ENCODE data around the gene PIGK. TPM values are rescaled to one million over a fixed set of nuclear protein-coding genes. Genes with fewer than 3 reads are reported as not detected.
A peak's percentile ranks its signal among the peaks of the same experiment; 100 is the strongest.

PIGK gene
- total RNA-seq = 10 to 100 TPM in 3 of 4 donors, 1 to 10 TPM in 1; 9.0 to 12.6 (median 11.2) TPM

- Histone ChIP-seq H3K9me3 (no peaks in the 10 kb centered on the region), H3K27me3 (no peaks in the 10 kb centered on the region), H3K36me3 (no peaks in the 10 kb centered on the region), H3K4me1 (peaks cover 10 to 16% of the 10 kb centered on the region in 2 donors), H3K4me3 (peak within 1 kb of the TSS; percentile 77 to 93 (median 88)), H3K27ac (peak within 1 kb of the TSS; percentile 87 to 96 (median 90))
- peak; percentile 73 to 84 for DNase-seq
- intact Hi-C loops (cut with DNase I; ENCODE audit: low total_unique reads) (loop anchor here (5.0 kb wide), 1 partner anchor 463 kb away; the partner anchor contains the start of gene ZZZ3), in situ Hi-C loops (cut with MboI; ENCODE audit: low sequenced_read_pairs in 4 of 4) (no loop called here)
- peak; percentile 94 to 97 for ATAC-seq
- TF ChIP-seq POLR2A (IDR thresholded peaks at IDR 0.05) (no peak), CTCF (IDR thresholded peaks at IDR 0.05 in 4 of 5, conservative IDR thresholded peaks at IDR 0.05 in 1 of 5) (no peak)
These were observed at the start of gene PIGK for GRCh38 chr1:77219166-77219887. Gene PIGK, minus strand, starts transcription at chr1:77219430. Its CDS starts 28 bp downstream, at chr1:77219402.

- in situ Hi-C loops (cut with MboI; ENCODE audit: low sequenced_read_pairs in 4 of 4) = no loop called here
- no peaks in the 10 kb centered on the region for H3K4me1 ChIP-seq
- H3K27ac ChIP-seq = no peak overlapping the region
- intact Hi-C loops (cut with DNase I; ENCODE audit: low total_unique reads) = no loop called here
- ATAC-seq (no peak), DNase-seq (no peak)
- H3K9me3 ChIP-seq = no peaks in the 10 kb centered on the region
- H3K4me3 ChIP-seq = no peak overlapping the region
- H3K36me3 ChIP-seq = no peaks in the 10 kb centered on the region
- TF ChIP-seq POLR2A (IDR thresholded peaks at IDR 0.05) (no peak), CTCF (IDR thresholded peaks at IDR 0.05 in 4 of 5, conservative IDR thresholded peaks at IDR 0.05 in 1 of 5) (no peak)
- no peaks in the 10 kb centered on the region for H3K27me3 ChIP-seq
These were observed 47.8 kb upstream of the PIGK start for GRCh38 chr1:77267035-77267434.

GRCh38 chr1:77265180-77265579 is 46.0 kb upstream of the PIGK start:
- Histone ChIP-seq H3K36me3 (no peaks in the 10 kb centered on the region), H3K9me3 (no peaks in the 10 kb centered on the region), H3K27me3 (no peaks in the 10 kb centered on the region), H3K27ac (no peak overlapping the region), H3K4me1 (no peaks in the 10 kb centered on the region), H3K4me3 (no peak overlapping the region)
- ATAC-seq (no peak), DNase-seq (no peak)
- intact Hi-C loops (cut with DNase I; ENCODE audit: low total_unique reads) = no loop called here
- no peak for TF ChIP-seq CTCF (IDR thresholded peaks at IDR 0.05 in 4 of 5, conservative IDR thresholded peaks at IDR 0.05 in 1 of 5)
- in situ Hi-C loops (cut with MboI; ENCODE audit: low sequenced_read_pairs in 4 of 4) = no loop called here

GRCh38 chr1:77263708-77264107 is 44.5 kb upstream of the PIGK start:
- ATAC-seq = no peak
- TF ChIP-seq CTCF (IDR thresholded peaks at IDR 0.05 in 4 of 5, conservative IDR thresholded peaks at IDR 0.05 in 1 of 5) (no peak), POLR2A (IDR thresholded peaks at IDR 0.05) (no peak)
- intact Hi-C loops (cut with DNase I; ENCODE audit: low total_unique reads) = no loop called here

More at GRCh38 chr1:77263708-77264107, 44.5 kb upstream of the PIGK start:
- DNase-seq = no peak
- no peak overlapping the region for H3K4me3 ChIP-seq
- no peak overlapping the region for H3K27ac ChIP-seq
- H3K9me3 ChIP-seq = no peaks in the 10 kb centered on the region
- H3K4me1 ChIP-seq = no peaks in the 10 kb centered on the region
- H3K36me3 ChIP-seq = no peaks in the 10 kb centered on the region
- no peaks in the 10 kb centered on the region for H3K27me3 ChIP-seq
- in situ Hi-C loops (cut with MboI; ENCODE audit: low sequenced_read_pairs in 4 of 4) = no loop called here
